Stimulated activated CD8-positive, alpha-beta memory T cell treated with anti-CD3 and anti-CD28 coated beads, Interleukin-12 subunit alpha, Interleukin-12 subunit beta, amount 100 ng/mL, for 24 hours (primary cell): ENCODE measurements around the gene GNB5.
"Not testable (repeated sequence)": the region's sequence is repeated elsewhere in the genome, so short reads cannot be mapped to it uniquely, and the experiment has no call there.

Experiments
- DNase-seq: peaks from one replicate; pipeline ENCODE4 v3.0.0-alpha.2; 2020; ENCODE audit errors: extremely low read depth

GNB5 gene

GRCh38 chr15:52113235-52113634 lies 78.0 kb downstream of the GNB5 start:
- DNase-seq = no peak

DNA sequence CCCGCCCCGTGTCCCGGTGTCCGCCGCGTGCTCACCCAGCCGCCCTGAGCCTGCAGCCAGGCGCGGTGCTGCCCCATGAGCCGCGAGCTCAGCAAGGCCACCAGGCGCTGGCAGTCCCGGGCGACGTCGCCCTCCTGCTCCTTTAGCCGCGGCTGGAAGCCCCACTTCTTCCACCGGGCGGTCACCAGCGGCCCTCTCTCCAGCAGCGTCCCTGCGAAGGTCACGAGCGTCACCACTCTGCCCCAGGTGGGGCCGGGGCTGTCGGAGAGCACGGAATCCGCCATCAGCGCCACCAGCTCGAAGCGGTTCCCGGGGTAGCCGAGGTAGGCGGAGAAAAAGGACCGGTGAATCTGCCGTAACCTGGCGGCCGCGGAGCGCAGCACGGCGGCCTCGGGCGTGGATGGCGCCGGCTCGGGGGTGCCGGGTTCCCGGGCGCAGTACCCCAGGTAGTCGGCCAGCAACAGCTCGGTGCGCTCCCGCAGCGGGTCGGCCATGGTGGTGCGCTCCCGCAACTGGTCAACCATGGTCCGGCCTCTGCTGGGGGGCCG lies 78.9 kb downstream of the GNB5 start:
- no peak for DNase-seq

- DNase-seq = no peak
These were observed 79.5 kb downstream of the GNB5 start for GRCh38 chr15:52111517-52112202.

DNA sequence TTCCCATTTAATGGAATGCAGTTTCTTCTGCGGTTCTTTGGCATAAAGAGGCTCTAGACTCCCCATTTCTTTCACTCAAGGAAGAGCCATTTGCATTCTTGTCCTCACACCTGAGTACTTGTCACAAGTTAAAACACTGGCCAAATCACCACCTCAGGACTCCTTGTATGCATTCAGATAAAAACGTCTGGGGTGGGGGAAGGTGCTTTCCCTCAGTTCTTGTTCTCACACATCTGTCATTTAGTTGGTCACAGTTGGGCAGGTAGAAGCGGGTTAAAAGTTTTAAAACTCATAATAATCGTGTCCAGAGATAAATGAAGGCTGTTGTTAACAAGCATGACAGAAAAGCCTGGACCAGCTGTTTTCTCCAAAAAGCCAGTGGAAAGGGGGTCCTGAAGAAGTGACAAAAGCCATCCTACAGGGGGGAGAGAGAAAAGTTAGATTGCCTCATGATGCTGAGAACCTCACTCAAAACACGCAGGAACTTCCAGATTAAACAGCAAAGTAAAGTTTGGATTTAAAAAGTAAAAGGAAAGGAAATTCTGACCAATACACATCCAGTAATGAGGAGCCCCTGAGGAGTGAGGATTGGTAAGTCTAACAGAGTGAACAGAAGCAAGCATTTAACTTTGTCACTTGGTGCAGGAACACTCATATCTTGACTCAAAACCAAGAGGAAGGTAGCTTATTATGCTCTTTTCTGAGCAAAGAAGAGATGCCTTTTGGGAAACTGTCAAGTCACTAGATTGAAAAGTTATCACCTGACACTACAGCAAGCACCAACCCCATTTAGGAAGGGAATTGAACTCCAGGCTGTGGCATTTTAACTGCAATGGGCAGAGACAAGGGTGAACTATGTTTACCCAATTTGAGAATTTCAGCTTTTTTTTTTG lies 81.4 kb downstream of the GNB5 start:
- DNase-seq = no peak

DNA sequence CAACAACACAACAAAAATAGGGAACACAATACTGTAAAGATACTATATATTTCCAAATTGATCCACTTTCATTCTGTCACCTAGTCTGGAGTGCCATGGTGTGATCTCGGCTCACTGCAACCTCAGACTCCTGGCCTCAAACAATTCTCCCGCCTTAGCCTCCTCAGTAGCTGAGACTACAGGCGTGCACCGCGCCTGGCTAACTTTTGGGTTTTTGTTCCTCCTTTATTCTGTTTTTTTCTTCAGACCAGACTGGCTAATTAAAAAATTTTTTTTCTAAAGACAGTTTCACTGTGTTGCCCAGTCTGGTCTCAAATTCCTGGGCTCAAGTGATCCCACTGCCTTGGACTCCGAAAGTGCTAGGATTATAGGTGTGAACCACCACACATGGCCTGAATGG lies 84.0 kb downstream of the GNB5 start:
- no peak for DNase-seq

GRCh38 chr15:52106641-52107040 lies 84.6 kb downstream of the GNB5 start:
- DNase-seq = no peak

- DNase-seq = no peak
These were observed 85.3 kb downstream of the GNB5 start for GRCh38 chr15:52105846-52106245.

GRCh38 chr15:52104532-52105004 lies 86.6 kb downstream of the GNB5 start:
- no peak for DNase-seq

GRCh38 chr15:52103217-52104207 lies 87.7 kb downstream of the GNB5 start:
- no peak for DNase-seq

- DNase-seq = no peak
These were observed 88.7 kb downstream of the GNB5 start for GRCh38 chr15:52102463-52102862.

DNA sequence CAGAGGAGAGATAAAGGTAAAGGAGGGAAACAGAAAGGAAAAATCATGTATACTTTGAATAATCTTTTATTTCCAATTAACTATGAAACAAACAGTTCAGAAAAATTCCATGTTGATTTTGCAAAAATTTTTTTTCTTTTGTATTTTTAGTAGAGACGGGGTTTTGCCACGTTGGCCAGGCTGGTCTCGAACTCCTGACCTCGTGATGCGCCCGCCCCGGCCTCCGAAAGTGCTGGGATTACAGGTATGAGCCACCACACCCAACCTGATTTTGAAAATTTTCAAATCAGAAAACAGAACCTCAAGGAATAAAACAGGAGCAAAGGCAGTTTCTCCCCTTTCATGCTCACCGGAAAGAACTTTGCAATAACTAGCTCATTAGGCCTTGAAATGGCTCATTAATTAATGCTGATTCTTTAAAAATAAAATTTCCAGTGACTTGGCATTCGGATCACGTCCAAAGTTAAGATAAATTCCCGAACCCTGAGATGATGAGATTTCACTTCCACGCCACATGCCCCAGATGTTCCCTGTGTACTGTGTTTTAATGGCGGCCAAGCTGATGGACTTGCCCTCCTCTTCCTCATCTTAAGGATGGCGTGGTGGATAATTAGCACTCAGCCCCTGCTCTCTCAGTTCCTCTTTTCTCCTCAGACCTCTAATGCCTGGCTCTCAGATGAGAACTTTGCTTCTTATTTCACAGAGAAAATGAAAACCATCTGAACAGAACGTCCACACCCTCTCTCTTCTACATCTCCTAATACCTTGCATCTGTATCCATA lies 89.5 kb downstream of the GNB5 start:
- no peak for DNase-seq

GRCh38 chr15:52100807-52101442 lies 90.3 kb downstream of the GNB5 start:
- no peak for DNase-seq

- DNase-seq = no peak
These were observed 91.4 kb downstream of the GNB5 start for GRCh38 chr15:52099651-52100272.

DNA sequence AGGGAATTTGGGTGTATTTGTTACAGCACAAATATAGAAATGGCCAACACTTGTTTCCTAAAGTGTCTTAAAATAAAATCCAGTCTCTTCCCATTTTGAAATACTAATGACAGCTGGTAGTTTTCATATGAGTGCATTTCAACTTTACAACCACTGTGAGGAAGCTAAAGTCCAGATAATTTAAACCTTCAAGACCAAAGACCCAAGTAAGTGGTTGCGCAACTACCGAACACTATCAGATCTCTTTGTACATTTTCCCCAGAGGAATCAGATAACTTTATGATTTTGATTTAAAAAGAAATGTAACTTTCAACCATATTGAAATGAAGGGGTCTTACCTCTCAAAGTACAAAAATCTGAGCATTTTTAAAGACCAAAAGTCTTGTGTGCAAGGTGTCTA lies 92.9 kb downstream of the GNB5 start:
- DNase-seq = no peak

GRCh38 chr15:52097180-52097579 lies 94.0 kb downstream of the GNB5 start:
- no peak for DNase-seq

DNA sequence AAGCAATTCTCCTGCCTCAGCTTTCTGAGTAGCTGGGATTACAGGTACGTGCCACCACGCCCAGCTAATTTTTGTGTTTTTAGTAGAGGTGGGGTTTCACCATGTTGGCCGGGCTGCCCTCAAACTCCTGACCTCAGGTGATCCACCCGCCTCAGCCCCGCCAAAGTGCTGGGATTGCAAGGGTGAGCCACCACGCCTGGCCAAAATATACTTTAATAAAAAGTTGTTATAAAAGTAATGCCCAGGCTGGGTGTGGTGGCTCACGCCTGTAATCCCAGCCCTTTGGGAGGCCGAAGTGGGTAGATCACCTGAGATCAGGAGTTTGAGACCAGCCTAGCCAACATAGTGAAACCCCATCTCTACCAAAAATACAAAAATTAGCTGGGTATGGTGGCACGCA lies 94.7 kb downstream of the GNB5 start:
- not testable (repeated sequence) for DNase-seq

GRCh38 chr15:52095597-52096262 lies 95.5 kb downstream of the GNB5 start:
- DNase-seq = no peak

GRCh38 chr15:52094811-52095584 lies 96.2 kb downstream of the GNB5 start:
- DNase-seq = no peak
